B cell (primary cell): ENCODE data around the gene RAD21L1. TPM values are rescaled to one million over a fixed set of nuclear protein-coding genes. Genes with fewer than 3 reads are reported as not detected.

Experiments used
- ATAC-seq: fragments of 200-7000 bp; cut with Tn5 transposase; one replicate; pipeline ENCODE4 v1.10.0; 2021; ENCODE audit warnings: low read depth, mild to moderate bottlenecking, moderate number of reproducible peaks, moderate library complexity
- CTCF ChIA-PET: fragments of 350-600 bp; sonication (Branson Sonifier 250); formaldehyde crosslinking; loops from one replicate; lab custom pipeline; 2021; ENCODE audit warnings: antibody characterized with exemption, inconsistent platforms; lab: Charles Lee
- POLR2A ChIA-PET: fragments of 350-600 bp; sonication (Branson Sonifier 250); formaldehyde crosslinking; loops from one replicate; lab custom pipeline; 2021; ENCODE audit warnings: antibody characterized with exemption; lab: Charles Lee
- DNase-seq: peaks from one replicate; pipeline ENCODE4 v3.0.0; 2013
- H2AFZ ChIP-seq: 2 replicates; pipeline ENCODE4 v1.6.1; 2012; ENCODE audit warnings: mild to moderate bottlenecking, low read depth, low read length; ENCODE audit not compliant: insufficient read depth, poor library complexity, severe bottlenecking
- H3K27ac ChIP-seq, 2 donors: 1 replicate in 1 of 2; 2 replicates in 1 of 2; pipeline ENCODE4 v1.5.1; 2012 to 2013; ENCODE audit warnings: low read length in 2 of 2, mild to moderate bottlenecking in 2 of 2, moderate library complexity in 1 of 2
- H3K27me3 ChIP-seq, 4 experiments: fragments of 200-600 bp in 1 of 4; sonication (generic) in 1 of 4; replicated peaks in 1 of 4; 1 replicate in 2 of 4; 2 replicates in 2 of 4; pipeline versions ENCODE4 v1.6.1 to v1.7.0; 2013 to 2016; ENCODE audit warnings: low read length in 3 of 4, mild to moderate bottlenecking in 2 of 4, mixed read lengths in 1 of 4, moderate library complexity in 1 of 4; ENCODE audit not compliant: insufficient read depth in 4 of 4, control insufficient read depth in 3 of 4; ENCODE audit errors: control extremely low read depth in 1 of 4
- H3K36me3 ChIP-seq, 2 experiments: replicated peaks in 1 of 2; 1 replicate in 1 of 2; 2 replicates in 1 of 2; pipeline versions ENCODE4 v1.6.1 to v1.7.1; 2013; ENCODE audit warnings: low read length in 1 of 2; ENCODE audit not compliant: insufficient read depth in 2 of 2, control insufficient read depth in 1 of 2; ENCODE audit errors: control extremely low read depth in 1 of 2, extremely low read depth in 1 of 2
- H3K4me1 ChIP-seq, 2 donors: fragments of 200-600 bp in 1 of 2; sonication (generic) in 1 of 2; 1 replicate in 1 of 2; 2 replicates in 1 of 2; pipeline versions ENCODE4 v1.5.1 to v1.6.1; 2013 to 2017; ENCODE audit warnings: low read length in 2 of 2; ENCODE audit not compliant: control insufficient read depth in 2 of 2, insufficient read depth in 2 of 2
- H3K4me2 ChIP-seq: replicated peaks from 2 replicates; pipeline ENCODE3; 2012; ENCODE audit warnings: mild to moderate bottlenecking, low read depth, low read length; ENCODE audit not compliant: poor library complexity, severe bottlenecking
- H3K4me3 ChIP-seq, 5 experiments: fragments of 200-600 bp in 1 of 5; sonication (generic) in 1 of 5; 1 replicate in 3 of 5; 2 replicates in 2 of 5; pipeline versions ENCODE4 v1.5.1 to v1.7.0; 2011 to 2016; ENCODE audit warnings: low read length in 4 of 5, mild to moderate bottlenecking in 4 of 5, low read depth in 2 of 5, control low read depth in 1 of 5, moderate library complexity in 1 of 5; ENCODE audit not compliant: insufficient read depth in 1 of 5; ENCODE audit errors: control extremely low read depth in 1 of 5, extremely low read depth in 1 of 5
- H3K79me2 ChIP-seq: fragments of 200-600 bp; sonication (generic); one replicate; pipeline ENCODE4 v1.6.0; 2016; ENCODE audit warnings: low read length; ENCODE audit not compliant: control insufficient read depth, insufficient read depth
- H3K9ac ChIP-seq: fragments of 200-600 bp; sonication (generic); 2 replicates; pipeline ENCODE4 v1.6.1; 2017; ENCODE audit warnings: mild to moderate bottlenecking, low read length, moderate library complexity
- H3K9me3 ChIP-seq, 3 donors: one replicate each; pipeline versions ENCODE4 v1.6.1 to v1.7.1; 2013; ENCODE audit warnings: low read length in 2 of 3; ENCODE audit not compliant: control insufficient read depth in 2 of 3, insufficient read depth in 1 of 3; ENCODE audit errors: control extremely low read depth in 1 of 3
- H4K20me1 ChIP-seq: 2 replicates; pipeline ENCODE4 v1.6.0; 2012; ENCODE audit warnings: mild to moderate bottlenecking, low read length; ENCODE audit not compliant: insufficient read depth, control insufficient read depth, poor library complexity, severe bottlenecking
- H3K27ac Mint-ChIP-seq: one replicate; pipeline ENCODE4 v1.8.0; 2021; ENCODE audit warnings: mixed read lengths
- H3K27me3 Mint-ChIP-seq: one replicate; pipeline ENCODE4 v1.8.0; 2021; ENCODE audit warnings: mixed read lengths
- H3K4me1 Mint-ChIP-seq: one replicate; pipeline ENCODE4 v1.8.0; 2021; ENCODE audit warnings: mixed read lengths
- H3K4me3 Mint-ChIP-seq: one replicate; pipeline ENCODE4 v1.8.0; 2021; ENCODE audit warnings: mixed read lengths
- H3K9me3 Mint-ChIP-seq: one replicate; pipeline ENCODE4 v1.8.0; 2022; ENCODE audit warnings: mixed read lengths; ENCODE audit not compliant: insufficient read depth
- EZH2 ChIP-seq: IDR thresholded peaks from 2 replicates; pipeline ENCODE4 v1.6.1; 2012; ENCODE audit warnings: borderline replicate concordance, low read depth, mild to moderate bottlenecking, moderate library complexity, low read length; ENCODE audit not compliant: insufficient read depth, poor library complexity, severe bottlenecking
- WGBS: methylation state at CpG from one replicate; pipeline ENCODE4 v1.1.5; 2013; ENCODE audit warnings: missing lambda C conversion rate; ENCODE audit not compliant: insufficient coverage; 5-methylcytosine and 5-hydroxymethylcytosine counted together
- intact Hi-C: fragments of 100-400 bp; cut with micrococcal nuclease; formaldehyde crosslinking; loops from one replicate; pipeline ENCODE4 v1.10.0; 2022
- polyA plus RNA-seq: library from polyadenylated mRNA; depleted of rRNA; stranded (reverse); fragments of >200 nt; gene quantifications from 2 replicates; pipeline ENCODE4 v1.2.3, GENCODE V29; 2012
- total RNA-seq, 2 donors: library from RNA; stranded (reverse); fragments of 120-200 nt in 1 of 2; gene quantifications; 1 replicate in 1 of 2; 2 replicates in 1 of 2; pipeline versions ENCODE4 v1.2.3 to v1.2.4, GENCODE V29; 2013 to 2022
- TF ChIP-seq, protein P1 (sequence below): fragments of 200-600 bp; IDR thresholded peaks from one replicate; pipeline ENCODE4 v1.8.0; 2022; ENCODE audit warnings: antibody characterized with exemption, mild to moderate bottlenecking

RAD21L1 gene
- total and polyA plus RNA-seq, 2 donors (not counting 1 experiment from before 2014, with no cell fraction given), result not detected

DNA sequence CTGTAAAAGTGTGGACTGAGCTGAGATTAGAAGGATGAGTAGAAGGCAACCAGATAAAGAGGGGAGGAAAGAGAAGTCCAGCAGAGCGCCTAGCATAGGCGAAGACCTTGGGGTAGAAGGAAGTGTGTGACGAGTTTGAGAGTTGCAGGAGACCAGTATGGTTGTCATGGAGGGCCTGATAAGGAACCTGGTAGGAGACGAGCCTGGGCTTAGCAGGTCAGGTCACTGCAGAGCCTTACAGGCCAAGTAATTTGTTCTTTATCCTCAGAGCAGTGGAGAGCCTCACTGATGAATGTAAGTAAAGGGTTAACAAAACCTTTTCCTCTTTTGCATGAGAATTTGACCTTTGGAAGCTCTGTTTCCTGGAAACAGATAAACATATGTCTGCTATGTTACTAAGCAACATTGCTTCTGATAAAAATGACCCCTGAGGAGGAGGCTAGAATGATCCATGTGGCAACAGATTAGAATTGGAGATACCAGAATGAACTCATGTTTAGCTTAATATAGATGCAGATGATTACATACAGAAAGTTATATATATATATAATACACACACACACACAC is 38.2 kb upstream of the RAD21L1 start:
- no peak overlapping the region for H3K27ac Mint-ChIP-seq
- no peak overlapping the region for H3K27ac ChIP-seq
- peaks cover 0 to 35% (median 17%) of the 10 kb centered on the region in 4 experiments for H3K27me3 ChIP-seq
- no peak overlapping the region for H3K4me2 ChIP-seq
- no peaks in the 10 kb centered on the region for H4K20me1 ChIP-seq
- H3K4me1 ChIP-seq, result peaks cover 0 to 6% of the 10 kb centered on the region in 2 donors
- DNase-seq (no peak), ATAC-seq (no peak)
- POLR2A ChIA-PET, result no interaction called here
- H3K4me1 Mint-ChIP-seq, result peaks cover 12% of the 10 kb centered on the region
- 85% methylated on average over 4 of the region's 4 CpGs for whole genome bisulfite sequencing
- H3K36me3 ChIP-seq, result no peaks in the 10 kb centered on the region
- H3K79me2 ChIP-seq, result no peaks in the 10 kb centered on the region
- H3K4me3 Mint-ChIP-seq, result no peak overlapping the region
- CTCF ChIA-PET, result interaction anchor here (1.0 kb wide), 1 partner anchor 79 kb away, joined by 3 read pairs; no protein-coding TSS in a partner anchor
- no peak for TF ChIP-seq EZH2
- TF ChIP-seq, protein P1, sequence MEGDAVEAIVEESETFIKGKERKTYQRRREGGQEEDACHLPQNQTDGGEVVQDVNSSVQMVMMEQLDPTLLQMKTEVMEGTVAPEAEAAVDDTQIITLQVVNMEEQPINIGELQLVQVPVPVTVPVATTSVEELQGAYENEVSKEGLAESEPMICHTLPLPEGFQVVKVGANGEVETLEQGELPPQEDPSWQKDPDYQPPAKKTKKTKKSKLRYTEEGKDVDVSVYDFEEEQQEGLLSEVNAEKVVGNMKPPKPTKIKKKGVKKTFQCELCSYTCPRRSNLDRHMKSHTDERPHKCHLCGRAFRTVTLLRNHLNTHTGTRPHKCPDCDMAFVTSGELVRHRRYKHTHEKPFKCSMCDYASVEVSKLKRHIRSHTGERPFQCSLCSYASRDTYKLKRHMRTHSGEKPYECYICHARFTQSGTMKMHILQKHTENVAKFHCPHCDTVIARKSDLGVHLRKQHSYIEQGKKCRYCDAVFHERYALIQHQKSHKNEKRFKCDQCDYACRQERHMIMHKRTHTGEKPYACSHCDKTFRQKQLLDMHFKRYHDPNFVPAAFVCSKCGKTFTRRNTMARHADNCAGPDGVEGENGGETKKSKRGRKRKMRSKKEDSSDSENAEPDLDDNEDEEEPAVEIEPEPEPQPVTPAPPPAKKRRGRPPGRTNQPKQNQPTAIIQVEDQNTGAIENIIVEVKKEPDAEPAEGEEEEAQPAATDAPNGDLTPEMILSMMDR, result no peak
- H3K9ac ChIP-seq, result no peak overlapping the region
- H3K4me3 ChIP-seq, result no peak overlapping the region
- H3K9me3 ChIP-seq, result no peaks in the 10 kb centered on the region
- no peaks in the 10 kb centered on the region for H3K9me3 Mint-ChIP-seq
- H3K27me3 Mint-ChIP-seq, result peaks cover 28% of the 10 kb centered on the region
- H2AFZ ChIP-seq, result no peak overlapping the region
- intact Hi-C loops, result no loop called here

DNA sequence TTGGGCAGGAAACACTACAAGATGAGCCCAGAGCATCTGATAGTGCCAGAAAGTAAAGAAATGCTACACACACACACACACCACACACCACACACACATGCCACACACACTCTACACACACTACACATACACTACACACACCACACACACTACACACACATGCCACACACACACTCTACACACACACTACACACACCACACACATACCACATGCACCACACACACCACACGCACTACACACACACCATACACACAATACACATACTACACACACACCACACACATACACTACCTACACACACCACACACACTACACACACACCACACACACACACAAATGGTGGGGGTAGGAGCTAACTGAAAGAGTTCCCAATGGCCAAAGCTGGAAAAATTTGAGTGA is 37.5 kb upstream of the RAD21L1 start:
- H3K9ac ChIP-seq, result no peak overlapping the region

More for the DNA sequence above, 37.5 kb upstream of the RAD21L1 start:
- H3K9me3 Mint-ChIP-seq, result no peaks in the 10 kb centered on the region
- no peak overlapping the region for H3K27ac ChIP-seq
- no peak overlapping the region for H3K4me2 ChIP-seq
- no peaks in the 10 kb centered on the region for H3K79me2 ChIP-seq
- no peaks in the 10 kb centered on the region for H3K36me3 ChIP-seq
- no peak overlapping the region for H3K27ac Mint-ChIP-seq
- H3K4me3 Mint-ChIP-seq, result no peak overlapping the region
- no peaks in the 10 kb centered on the region for H3K9me3 ChIP-seq
- ChIA-PET POLR2A (no interaction called here), CTCF (interaction anchor here (1.0 kb wide), 1 partner anchor 25 kb away, joined by 4 read pairs; no protein-coding TSS in a partner anchor)
- H4K20me1 ChIP-seq, result no peaks in the 10 kb centered on the region
- peaks cover 0 to 31% (median 15%) of the 10 kb centered on the region in 4 experiments for H3K27me3 ChIP-seq
- H3K4me3 ChIP-seq, result no peak overlapping the region
- no peak for TF ChIP-seq EZH2
- TF ChIP-seq, protein P1, result no peak
- H2AFZ ChIP-seq, result no peak overlapping the region
- H3K4me1 ChIP-seq, result peaks cover 0 to 6% of the 10 kb centered on the region in 2 donors
- H3K4me1 Mint-ChIP-seq, result peaks cover 12% of the 10 kb centered on the region
- H3K27me3 Mint-ChIP-seq, result peaks cover 29% of the 10 kb centered on the region
- intact Hi-C loops, result no loop called here
- ATAC-seq, result no peak
- 100% methylated on average over 1 of the region's 1 CpG for WGBS
- no peak for DNase-seq
